Activated T-helper 1 cell treated with anti-CD3 and anti-CD28 coated beads, Interleukin-2, amount 50 U/mL, for 16 hours (primary cell): Measurements from ENCODE around the gene RFPL3.

Experiments used
- DNase-seq, 2 donors: peaks; one replicate each; pipeline ENCODE4 v3.0.0-alpha.2; 2020; ENCODE audit warnings: low read depth in 1 of 2, low spot score in 1 of 2

The RFPL3 gene

DNA sequence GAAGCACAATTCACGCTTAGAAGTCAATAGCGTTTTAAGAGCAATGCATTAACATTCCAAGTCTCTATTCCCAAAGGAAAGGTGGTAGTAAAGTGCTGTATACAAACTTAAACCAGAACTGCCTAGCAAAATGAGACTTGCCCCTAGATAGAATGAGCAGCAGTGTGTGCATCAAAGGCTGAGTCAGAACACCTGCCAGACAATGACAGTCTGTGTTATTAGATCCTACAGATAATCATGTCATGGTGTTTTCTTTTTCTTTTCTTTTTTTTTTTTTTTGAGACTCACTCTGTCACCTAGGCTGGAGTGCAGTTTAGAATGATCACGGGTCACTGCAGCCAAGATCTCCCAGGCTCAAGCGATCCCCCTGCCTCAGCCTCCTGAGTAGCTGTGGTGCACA lies 52.8 kb downstream of the RFPL3 start:
- DNase-seq = no peak
